ENCODE measurements around the gene FBLN2. TPM values are rescaled to one million over a fixed set of nuclear protein-coding genes. Genes with fewer than 3 reads are reported as not detected.

FBLN2 gene
- total RNA-seq, 1 donor from 2014 or later = not detected

DNA sequence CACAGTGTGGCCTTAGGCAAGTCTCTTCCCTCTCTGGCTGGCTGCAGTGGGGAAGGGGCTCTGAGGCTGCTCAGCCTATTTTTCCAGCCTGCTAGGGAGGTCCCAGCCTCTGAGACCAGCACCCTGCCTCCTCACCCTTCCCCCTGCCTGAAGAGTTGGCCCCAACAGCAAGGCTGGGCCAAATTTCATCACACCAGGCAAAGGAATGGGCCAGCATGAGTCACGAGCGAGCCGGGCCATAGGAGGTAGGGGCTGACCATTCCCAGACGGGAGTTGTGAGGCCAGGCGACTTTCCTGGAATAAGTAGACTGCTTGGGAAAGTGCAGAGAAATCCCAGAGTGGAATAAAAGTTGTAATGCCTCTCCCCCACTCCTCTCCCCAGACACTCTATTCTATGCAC, 5.7 kb upstream of the FBLN2 start:
- intact Hi-C loops (cut with micrococcal nuclease) = no loop called here
- H3K27me3 Mint-ChIP-seq = peaks cover 36% of the 10 kb centered on the region
- H3K4me1 Mint-ChIP-seq = peaks cover 19% of the 10 kb centered on the region
- no peak overlapping the region for H3K4me3 Mint-ChIP-seq
- no peak for DNase-seq
- H3K9me3 Mint-ChIP-seq = no peaks in the 10 kb centered on the region
- H3K27ac Mint-ChIP-seq = no peak overlapping the region
- H3K36me3 Mint-ChIP-seq (ENCODE audit: low read depth) = no peaks in the 10 kb centered on the region

DNA sequence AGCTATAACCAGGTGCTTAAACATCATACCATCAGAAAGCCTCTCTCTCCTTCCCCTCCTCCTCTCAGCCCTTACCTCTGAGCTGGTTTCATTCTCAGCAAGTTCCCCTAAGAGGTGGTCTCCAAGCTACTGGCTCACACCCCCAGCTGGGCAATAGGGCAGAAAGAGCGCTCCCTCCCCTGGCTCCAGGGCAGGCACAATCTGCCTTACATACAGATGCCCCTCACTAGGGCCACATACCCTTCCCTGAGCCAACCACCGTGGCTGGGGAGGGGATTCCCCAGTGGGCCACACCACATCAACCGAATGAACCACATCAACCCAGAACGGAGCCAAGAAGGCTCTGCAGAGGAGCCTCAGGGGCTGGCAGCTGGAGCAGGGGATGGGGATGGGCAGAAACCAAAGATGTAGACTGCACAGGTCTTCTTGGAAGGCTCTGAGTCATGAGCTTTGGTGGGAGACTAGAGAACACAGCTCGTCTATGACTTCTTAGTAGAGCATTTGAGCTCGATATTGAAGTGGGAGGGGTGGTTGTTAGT, 4.6 kb upstream of the FBLN2 start:
- H3K9me3 Mint-ChIP-seq = no peaks in the 10 kb centered on the region
- H3K4me1 Mint-ChIP-seq = peaks cover 21% of the 10 kb centered on the region
- H3K4me3 Mint-ChIP-seq = peak overlapping the region; percentile 9
- peaks cover 39% of the 10 kb centered on the region for H3K27me3 Mint-ChIP-seq
- H3K27ac Mint-ChIP-seq = peak overlapping the region; percentile 3
- intact Hi-C loops (cut with micrococcal nuclease) = no loop called here
- no peaks in the 10 kb centered on the region for H3K36me3 Mint-ChIP-seq (ENCODE audit: low read depth)
- peak; percentile 88 for DNase-seq

DNA sequence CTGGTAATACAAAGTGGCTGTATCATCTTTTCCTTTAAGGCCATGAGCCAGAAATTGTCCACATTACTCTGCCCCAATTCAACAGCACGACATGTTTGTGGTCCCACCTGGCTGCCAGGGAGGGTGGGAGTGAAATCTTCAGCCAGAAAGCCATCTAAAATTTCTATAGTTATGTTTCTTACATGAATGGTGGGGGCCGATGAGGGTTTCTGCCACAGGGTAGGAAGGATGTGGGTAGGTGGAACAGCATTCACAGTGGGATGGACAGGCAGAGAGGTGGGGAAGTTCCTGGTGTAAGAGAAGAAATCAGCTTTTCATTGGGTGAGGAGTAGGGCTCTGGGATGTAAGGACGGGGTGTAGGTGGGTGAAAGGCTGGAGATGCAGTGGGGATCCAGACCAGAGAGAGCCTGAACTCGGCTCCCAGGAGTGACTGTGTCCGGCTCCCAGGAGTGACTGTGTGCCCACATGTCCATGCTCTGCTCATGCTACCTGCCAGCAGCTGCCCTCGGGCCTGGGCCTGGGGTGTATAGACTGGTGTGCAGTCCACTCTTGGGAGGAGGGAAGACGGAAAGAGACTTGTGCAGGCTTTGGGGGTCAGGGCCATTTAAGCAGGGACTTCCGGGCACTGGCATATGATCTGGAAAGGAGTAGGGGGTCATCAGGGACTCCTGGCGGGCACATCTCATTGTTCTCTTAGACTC, 3.8 kb upstream of the FBLN2 start:
- peak overlapping the region; percentile 9 for H3K4me3 Mint-ChIP-seq
- no peaks in the 10 kb centered on the region for H3K9me3 Mint-ChIP-seq
- no peaks in the 10 kb centered on the region for H3K36me3 Mint-ChIP-seq (ENCODE audit: low read depth)
- H3K27me3 Mint-ChIP-seq = peaks cover 43% of the 10 kb centered on the region
- H3K4me1 Mint-ChIP-seq = peaks cover 23% of the 10 kb centered on the region
- peak overlapping the region; percentile 41 for H3K27ac Mint-ChIP-seq
- intact Hi-C loops (cut with micrococcal nuclease) = no loop called here
- DNase-seq = no peak

DNA sequence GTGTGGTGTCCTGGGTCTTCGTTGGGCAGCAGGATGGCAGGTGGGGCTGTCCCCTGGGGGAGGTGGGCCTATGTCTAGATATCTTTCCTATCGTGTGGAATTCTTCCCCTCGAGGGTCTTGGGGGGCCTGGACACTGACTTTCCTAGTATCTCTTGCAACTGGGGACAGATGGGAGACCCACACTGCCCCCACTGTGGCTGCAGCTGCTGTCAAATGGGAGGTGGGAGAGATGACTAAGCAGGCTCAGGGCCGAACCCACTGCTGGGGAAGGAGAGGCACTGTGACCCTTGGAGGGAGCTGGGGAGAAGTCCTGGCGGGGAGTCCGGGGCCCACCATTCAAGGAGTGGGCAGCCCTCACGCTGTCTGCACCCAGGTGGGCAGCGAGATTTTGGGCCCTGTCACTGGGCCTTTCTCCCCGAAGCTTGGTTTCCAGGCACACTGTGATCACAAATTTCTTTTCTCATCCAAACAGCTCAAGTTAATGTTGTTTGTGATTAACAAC, 2.9 kb upstream of the FBLN2 start:
- peaks cover 46% of the 10 kb centered on the region for H3K27me3 Mint-ChIP-seq
- intact Hi-C loops (cut with micrococcal nuclease) = no loop called here
- no peak overlapping the region for H3K27ac Mint-ChIP-seq
- no peaks in the 10 kb centered on the region for H3K36me3 Mint-ChIP-seq (ENCODE audit: low read depth)
- no peak overlapping the region for H3K4me3 Mint-ChIP-seq
- H3K9me3 Mint-ChIP-seq = no peaks in the 10 kb centered on the region
- DNase-seq = no peak
- peaks cover 23% of the 10 kb centered on the region for H3K4me1 Mint-ChIP-seq

DNA sequence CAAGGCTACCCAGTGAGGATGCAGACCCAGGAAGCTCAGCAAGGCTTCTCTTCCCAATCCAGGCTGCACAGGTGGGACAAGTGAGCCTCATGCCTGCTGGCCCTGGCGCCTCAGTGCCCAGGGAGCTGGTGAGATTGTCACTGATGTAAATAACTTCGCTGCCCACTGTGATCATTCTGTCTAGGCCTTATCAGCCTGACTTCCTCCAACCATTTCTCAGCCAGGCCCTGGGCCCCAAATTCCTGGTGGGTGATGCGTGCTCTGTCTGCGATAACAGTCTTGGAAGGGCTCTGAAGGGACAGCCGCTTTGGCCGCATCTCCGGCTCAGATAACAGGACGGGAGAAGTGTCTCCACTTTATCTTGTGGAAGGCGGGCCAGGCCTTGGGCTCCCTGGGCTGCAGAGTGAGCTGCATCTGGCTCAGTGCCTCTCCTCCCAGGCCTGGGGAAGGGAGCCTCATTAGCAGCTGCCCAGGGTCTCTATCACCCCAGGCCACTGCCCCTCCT, 2.2 kb upstream of the FBLN2 start:
- H3K9me3 Mint-ChIP-seq = no peaks in the 10 kb centered on the region
- peaks cover 45% of the 10 kb centered on the region for H3K27me3 Mint-ChIP-seq
- no peak for DNase-seq
- H3K36me3 Mint-ChIP-seq (ENCODE audit: low read depth) = no peaks in the 10 kb centered on the region
- intact Hi-C loops (cut with micrococcal nuclease) = no loop called here
- H3K4me1 Mint-ChIP-seq = peaks cover 23% of the 10 kb centered on the region
- H3K4me3 Mint-ChIP-seq = no peak overlapping the region
- no peak overlapping the region for H3K27ac Mint-ChIP-seq

DNA sequence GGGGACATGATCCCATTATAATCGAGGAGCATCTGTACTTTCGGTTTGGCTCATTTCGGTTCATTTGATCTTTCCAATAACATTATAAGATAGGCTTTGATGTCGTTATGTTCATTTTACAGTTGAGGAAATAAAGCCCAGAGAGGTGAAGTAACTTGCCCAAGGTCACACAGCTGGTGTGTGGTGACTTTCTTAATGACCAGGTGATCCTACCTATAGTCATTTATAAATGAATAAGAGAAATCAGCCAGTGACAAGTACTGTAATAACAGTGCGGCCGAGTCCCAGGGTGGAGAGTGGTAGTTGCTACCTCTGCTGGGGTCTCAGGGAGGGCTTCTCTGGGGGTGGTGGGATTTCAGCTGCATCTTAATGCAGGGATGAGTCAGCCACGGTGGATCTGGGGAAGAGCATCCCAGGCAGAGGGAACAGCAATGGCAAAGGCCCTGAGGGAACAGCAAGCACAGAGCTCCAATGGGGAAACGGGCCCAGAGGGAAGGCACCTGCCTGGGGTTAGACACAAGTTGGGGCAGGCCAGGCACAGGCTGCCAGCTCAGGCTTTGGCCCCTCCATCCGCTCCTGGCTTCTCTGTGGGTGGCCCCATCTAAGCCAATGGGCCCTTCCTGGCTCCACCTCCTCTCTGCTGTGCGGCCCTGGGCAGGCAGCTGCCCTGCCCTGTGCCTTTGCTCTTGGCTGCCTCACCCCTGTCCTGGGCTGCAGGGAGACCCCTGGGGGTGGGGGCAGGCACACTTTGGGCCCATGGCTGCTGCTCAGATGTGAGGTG, 1.1 kb upstream of the FBLN2 start:
- Mint-ChIP-seq H3K4me3 (peak overlapping the region; percentile 54), H3K4me1 (peaks cover 23% of the 10 kb centered on the region), H3K27ac (no peak overlapping the region), H3K27me3 (peaks cover 50% of the 10 kb centered on the region), H3K9me3 (no peaks in the 10 kb centered on the region), H3K36me3 (ENCODE audit: low read depth) (no peaks in the 10 kb centered on the region)
- DNase-seq = no peak
- intact Hi-C loops (cut with micrococcal nuclease) = no loop called here

DNA sequence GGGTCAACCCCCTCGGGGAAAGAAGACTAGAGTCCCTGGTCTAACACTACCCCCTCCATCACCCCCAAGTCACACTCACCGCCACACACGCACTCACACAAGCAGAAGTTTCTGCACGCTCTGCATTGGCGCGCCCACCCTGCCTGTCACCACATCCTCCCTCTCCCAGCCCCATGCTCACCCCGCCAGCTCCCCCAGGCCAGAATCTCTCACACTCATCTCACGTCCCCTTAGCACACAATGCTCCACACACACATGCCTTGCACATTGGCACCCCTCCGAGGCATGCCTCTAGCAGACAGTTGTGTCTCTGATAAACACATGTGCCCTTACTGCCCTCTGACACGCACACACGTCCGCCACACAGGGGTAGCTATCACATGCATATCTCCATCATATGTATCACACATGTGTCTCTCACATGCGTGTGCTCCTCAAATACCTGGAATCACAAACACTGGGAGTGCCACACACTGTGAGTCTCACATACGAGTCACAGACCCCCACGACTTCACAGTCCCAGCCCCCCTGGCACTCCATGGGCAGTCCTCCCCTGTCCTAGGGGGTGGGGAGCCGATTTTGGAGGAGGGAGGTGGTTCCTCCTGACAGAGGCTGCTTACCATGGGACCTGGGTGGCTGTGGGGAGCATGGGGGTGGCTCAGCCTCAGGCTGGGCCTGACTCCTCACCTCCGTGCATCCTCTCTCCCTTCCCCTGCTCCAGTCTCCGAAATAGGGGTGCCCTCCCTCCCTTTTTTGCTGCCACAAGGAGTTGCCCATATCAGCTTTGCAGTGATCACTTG, 898 bp downstream of the FBLN2 start:
- H3K27me3 Mint-ChIP-seq = peaks cover 51% of the 10 kb centered on the region
- H3K4me3 Mint-ChIP-seq = peak overlapping the region; percentile 45
- H3K36me3 Mint-ChIP-seq (ENCODE audit: low read depth) = no peaks in the 10 kb centered on the region
- H3K4me1 Mint-ChIP-seq = peaks cover 15% of the 10 kb centered on the region
- intact Hi-C loops (cut with micrococcal nuclease) = no loop called here
- peak overlapping the region; percentile 10 for H3K27ac Mint-ChIP-seq
- no peaks in the 10 kb centered on the region for H3K9me3 Mint-ChIP-seq
- DNase-seq = no peak

DNA sequence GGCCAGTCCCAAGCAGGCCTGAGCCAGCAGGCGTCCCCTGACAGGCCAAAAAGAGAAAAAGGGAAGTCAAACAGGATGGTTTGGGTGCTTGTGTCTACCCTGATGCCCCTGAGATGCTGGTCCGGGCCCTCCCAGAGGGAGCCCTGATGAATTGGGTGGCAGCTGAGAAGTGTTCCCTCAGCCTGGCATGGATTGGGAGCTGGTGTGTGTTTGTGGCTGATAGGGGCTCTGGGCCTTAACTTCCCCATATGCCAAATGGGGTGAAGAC, 1.4 kb downstream of the FBLN2 start:
- intact Hi-C loops (cut with micrococcal nuclease) = no loop called here
- Mint-ChIP-seq H3K27me3 (peaks cover 46% of the 10 kb centered on the region), H3K4me3 (no peak overlapping the region), H3K27ac (no peak overlapping the region), H3K36me3 (ENCODE audit: low read depth) (no peaks in the 10 kb centered on the region), H3K4me1 (peaks cover 9% of the 10 kb centered on the region), H3K9me3 (no peaks in the 10 kb centered on the region)
- DNase-seq = no peak

DNA sequence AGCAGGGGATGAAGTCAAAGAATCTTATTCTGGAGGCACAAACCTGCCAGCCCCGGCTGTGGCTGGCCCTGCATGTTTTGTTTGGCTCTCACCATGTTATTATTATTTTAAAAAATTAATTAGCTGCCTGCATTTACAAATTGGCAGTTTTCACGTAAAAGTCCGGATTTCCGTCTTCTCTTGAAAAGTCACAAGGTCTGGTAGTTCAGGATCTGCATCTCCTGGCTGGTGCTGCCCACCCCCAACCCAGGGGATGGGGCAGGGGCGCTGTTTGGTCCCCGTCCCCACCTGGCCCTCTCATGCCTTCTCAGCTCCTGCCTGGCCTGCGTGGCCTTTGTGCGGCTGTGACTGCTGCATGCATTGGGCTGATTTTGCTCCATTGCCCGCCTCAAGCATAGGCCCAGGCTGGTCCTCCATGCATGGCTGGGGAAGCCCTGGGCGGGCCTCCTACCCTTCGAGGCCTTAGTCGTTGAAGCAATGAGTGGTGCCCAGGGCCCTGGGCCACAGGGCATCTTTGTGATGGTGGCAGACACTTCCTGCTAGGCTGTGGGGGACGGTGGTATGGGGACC, 2.0 kb downstream of the FBLN2 start:
- no peaks in the 10 kb centered on the region for H3K36me3 Mint-ChIP-seq (ENCODE audit: low read depth)
- no peak overlapping the region for H3K4me3 Mint-ChIP-seq
- peaks cover 45% of the 10 kb centered on the region for H3K27me3 Mint-ChIP-seq
- H3K4me1 Mint-ChIP-seq = peaks cover 6% of the 10 kb centered on the region
- no peaks in the 10 kb centered on the region for H3K9me3 Mint-ChIP-seq
- no peak for DNase-seq
- no peak overlapping the region for H3K27ac Mint-ChIP-seq
- intact Hi-C loops (cut with micrococcal nuclease) = no loop called here

DNA sequence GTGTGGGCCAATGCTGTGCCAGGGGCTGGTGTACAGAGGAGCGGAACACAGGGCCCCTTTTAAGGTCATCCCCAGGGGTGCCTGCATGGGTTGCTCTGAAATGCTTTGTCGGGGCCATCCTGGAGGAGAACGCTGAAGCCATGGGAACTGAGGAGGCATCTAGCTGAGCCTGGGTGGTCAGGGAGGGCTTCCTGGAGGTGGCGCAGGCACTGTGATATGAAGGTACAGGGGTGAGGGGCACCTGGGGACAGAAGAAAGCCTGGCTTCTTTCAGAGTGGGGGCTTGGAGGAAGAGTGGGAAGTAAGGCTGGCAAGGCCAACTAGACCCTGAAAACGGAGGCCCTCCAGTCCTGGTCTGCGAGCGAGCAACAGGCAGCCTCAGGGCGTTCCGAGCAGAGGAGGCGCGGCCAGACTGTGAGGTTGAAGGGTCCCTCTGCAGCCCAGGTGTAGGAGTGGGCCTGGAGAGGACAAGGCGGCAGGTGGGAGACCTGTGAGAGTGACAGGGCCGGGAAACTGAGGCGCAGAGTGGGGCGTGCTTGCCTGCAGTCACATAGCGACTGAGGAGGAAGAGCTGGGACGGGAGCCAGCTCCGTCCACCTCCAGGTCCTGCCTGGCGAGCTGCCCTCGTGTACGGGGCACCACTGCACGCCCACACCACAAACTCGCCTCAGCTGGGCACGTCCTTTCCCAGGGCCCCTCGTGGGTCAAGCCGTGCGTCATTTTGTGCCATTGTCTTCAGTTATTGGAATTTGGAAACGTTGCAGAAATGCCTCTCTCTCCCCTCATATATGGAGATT, 4.1 kb downstream of the FBLN2 start:
- intact Hi-C loops (cut with micrococcal nuclease) = no loop called here
- Mint-ChIP-seq H3K27ac (no peak overlapping the region), H3K4me3 (no peak overlapping the region), H3K4me1 (peaks cover 6% of the 10 kb centered on the region), H3K36me3 (ENCODE audit: low read depth) (no peaks in the 10 kb centered on the region), H3K27me3 (peaks cover 33% of the 10 kb centered on the region), H3K9me3 (no peaks in the 10 kb centered on the region)
- DNase-seq = no peak

DNA sequence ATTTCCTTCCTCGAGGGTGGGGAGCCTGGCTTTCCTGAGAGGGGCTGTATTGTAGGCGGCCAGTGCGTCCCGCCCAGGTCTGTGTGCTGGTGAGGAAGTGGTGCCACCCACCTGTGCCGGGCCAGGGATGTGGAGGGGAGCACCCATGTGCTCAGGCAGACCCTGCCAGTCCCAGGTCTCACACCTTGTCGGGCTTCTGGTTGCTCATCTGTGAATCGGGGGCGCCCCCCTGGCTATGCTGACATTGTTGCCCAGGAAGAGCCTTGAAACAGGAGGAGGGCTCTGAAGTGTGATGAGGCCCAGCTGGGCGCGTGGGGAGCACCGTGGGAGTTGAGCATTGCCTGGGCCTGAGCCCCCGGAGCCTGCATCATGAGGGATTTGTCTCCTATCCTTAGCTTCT, 4.8 kb downstream of the FBLN2 start:
- Mint-ChIP-seq H3K4me3 (no peak overlapping the region), H3K9me3 (no peaks in the 10 kb centered on the region), H3K27me3 (peaks cover 31% of the 10 kb centered on the region), H3K36me3 (ENCODE audit: low read depth) (no peaks in the 10 kb centered on the region), H3K4me1 (peaks cover 3% of the 10 kb centered on the region), H3K27ac (no peak overlapping the region)
- intact Hi-C loops (cut with micrococcal nuclease) = no loop called here
- no peak for DNase-seq

DNA sequence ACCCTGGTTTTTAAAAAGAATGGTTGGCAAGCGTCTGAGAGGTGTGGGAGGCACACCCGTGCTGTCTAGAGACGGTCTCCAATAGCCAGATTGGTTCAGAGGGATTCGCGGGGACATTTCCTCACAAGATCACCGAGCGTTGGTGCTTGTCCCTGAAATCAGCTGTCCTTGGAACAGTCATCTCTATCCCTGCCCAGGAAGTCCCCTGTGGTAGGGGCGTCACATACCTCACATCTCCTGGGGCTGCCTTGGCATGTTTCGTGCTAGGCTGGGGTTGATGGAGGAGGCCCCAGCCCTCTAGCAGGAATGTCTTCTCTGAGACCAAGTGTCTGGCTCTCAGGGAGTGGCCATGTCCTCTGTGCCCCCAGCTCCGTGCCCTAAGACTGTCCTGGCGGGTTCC, 6.8 kb downstream of the FBLN2 start:
- intact Hi-C loops (cut with micrococcal nuclease) = no loop called here
- H3K4me1 Mint-ChIP-seq = no peaks in the 10 kb centered on the region
- no peaks in the 10 kb centered on the region for H3K36me3 Mint-ChIP-seq (ENCODE audit: low read depth)
- no peak for DNase-seq
- no peak overlapping the region for H3K27ac Mint-ChIP-seq
- H3K4me3 Mint-ChIP-seq = no peak overlapping the region
- no peaks in the 10 kb centered on the region for H3K9me3 Mint-ChIP-seq
- peaks cover 35% of the 10 kb centered on the region for H3K27me3 Mint-ChIP-seq

DNA sequence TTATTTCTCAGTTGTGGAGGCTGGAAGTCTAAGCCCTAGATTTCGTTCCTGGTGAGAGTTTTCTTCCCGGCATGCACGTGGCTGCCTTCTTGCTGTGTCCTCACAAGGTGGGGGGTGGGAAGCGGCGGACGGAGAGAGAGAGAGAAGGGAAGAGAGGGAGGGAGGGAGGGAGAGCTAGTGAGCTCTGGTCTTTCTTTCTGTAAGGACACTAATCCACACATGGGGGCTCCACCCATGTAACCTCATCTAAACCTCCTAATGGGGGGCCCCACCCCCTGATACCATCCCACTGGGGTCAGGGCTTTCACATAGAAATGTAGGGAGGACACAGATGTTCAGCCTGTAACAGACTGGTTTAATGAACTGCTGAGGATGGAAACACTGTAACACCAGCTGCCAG, 7.3 kb downstream of the FBLN2 start:
- Mint-ChIP-seq H3K4me1 (no peaks in the 10 kb centered on the region), H3K36me3 (ENCODE audit: low read depth) (no peaks in the 10 kb centered on the region), H3K27me3 (peaks cover 32% of the 10 kb centered on the region), H3K27ac (no peak overlapping the region), H3K9me3 (no peaks in the 10 kb centered on the region), H3K4me3 (no peak overlapping the region)
- no peak for DNase-seq
- intact Hi-C loops (cut with micrococcal nuclease) = no loop called here
